ENCODE data around the gene LTBP4. TPM values are rescaled to one million over a fixed set of nuclear protein-coding genes. Genes with fewer than 3 reads are reported as not detected.
"Not testable (repeated sequence)": the region's sequence is repeated elsewhere in the genome, so short reads cannot be mapped to it uniquely, and the experiment has no call there.

Gene LTBP4
- total RNA-seq, 1 donor from 2014 or later = 35.0 TPM

GRCh38 chr19:40655684-40656083 is 54.5 kb downstream of the LTBP4 start:
- not testable (repeated sequence) for DNase-seq (ENCODE audit: extremely low read depth, low read depth, low spot score)

GRCh38 chr19:40658031-40658430 is 56.9 kb downstream of the LTBP4 start:
- no peak for DNase-seq (ENCODE audit: extremely low read depth, low read depth, low spot score)

GRCh38 chr19:40659116-40659515 is 57.9 kb downstream of the LTBP4 start:
- DNase-seq (ENCODE audit: extremely low read depth, low read depth, low spot score) = no peak

- no peak for DNase-seq (ENCODE audit: extremely low read depth, low read depth, low spot score)
These were observed 58.4 kb downstream of the LTBP4 start for GRCh38 chr19:40659566-40659965.

- DNase-seq (ENCODE audit: extremely low read depth, low read depth, low spot score) = no peak
These were observed 60.4 kb downstream of the LTBP4 start for GRCh38 chr19:40661616-40662015.

GRCh38 chr19:40662925-40663694 is 61.9 kb downstream of the LTBP4 start:
- no peak for DNase-seq (ENCODE audit: extremely low read depth, low read depth, low spot score)

GRCh38 chr19:40663695-40664692 is 62.8 kb downstream of the LTBP4 start:
- no peak for DNase-seq (ENCODE audit: extremely low read depth, low read depth, low spot score)

- DNase-seq (ENCODE audit: extremely low read depth, low read depth, low spot score) = no peak
These were observed 65.8 kb downstream of the LTBP4 start for GRCh38 chr19:40666803-40667438.

- DNase-seq (ENCODE audit: extremely low read depth, low read depth, low spot score) = no peak
These were observed 66.4 kb downstream of the LTBP4 start for GRCh38 chr19:40667602-40668001.

GRCh38 chr19:40668991-40669614 is 67.9 kb downstream of the LTBP4 start:
- no peak for DNase-seq (ENCODE audit: extremely low read depth, low read depth, low spot score)

- DNase-seq (ENCODE audit: extremely low read depth, low read depth, low spot score) = no peak
These were observed 70.2 kb downstream of the LTBP4 start for GRCh38 chr19:40671404-40671803.

GRCh38 chr19:40672038-40672437 is 70.9 kb downstream of the LTBP4 start:
- no peak for DNase-seq (ENCODE audit: extremely low read depth, low read depth, low spot score)

GRCh38 chr19:40672573-40673299 is 71.6 kb downstream of the LTBP4 start:
- no peak for DNase-seq (ENCODE audit: extremely low read depth, low read depth, low spot score)

- no peak for DNase-seq (ENCODE audit: extremely low read depth, low read depth, low spot score)
These were observed 72.2 kb downstream of the LTBP4 start for GRCh38 chr19:40673397-40673796.

- no peak for DNase-seq (ENCODE audit: extremely low read depth, low read depth, low spot score)
These were observed 73.1 kb downstream of the LTBP4 start for GRCh38 chr19:40674291-40674690.

- no peak for DNase-seq (ENCODE audit: extremely low read depth, low read depth, low spot score)
These were observed 76.0 kb downstream of the LTBP4 start for GRCh38 chr19:40677156-40677555.

Measured in glomerular endothelial cell (primary cell).